Karpas-422 (cell line): ENCODE results near the gene ALDH16A1. TPM values are rescaled to one million over a fixed set of nuclear protein-coding genes. Genes with fewer than 3 reads are reported as not detected.
"Not testable (repeated sequence)": the region's sequence is repeated elsewhere in the genome, so short reads cannot be mapped to it uniquely, and the experiment has no call there.

Source experiments
- DNase-seq: peaks from one replicate; pipeline ENCODE4 v3.0.0-alpha.2; 2015
- H2AFZ ChIP-seq: fragments of 200-600 bp; sonication (generic); 2 replicates; pipeline ENCODE4 v1.6.1; 2014; ENCODE audit warnings: antibody characterized with exemption, low read length, mixed read lengths
- H3K27ac ChIP-seq: fragments of 200-600 bp; sonication (generic); 2 replicates; pipeline ENCODE4 v1.5.1; 2014; ENCODE audit warnings: mild to moderate bottlenecking, low read length, moderate library complexity
- H3K27me3 ChIP-seq: fragments of 200-600 bp; sonication (generic); 2 replicates; pipeline ENCODE4 v1.6.1; 2014; ENCODE audit warnings: low read length, mixed read lengths
- H3K36me3 ChIP-seq: fragments of 200-600 bp; sonication (generic); 2 replicates; pipeline ENCODE4 v1.6.1; 2014; ENCODE audit warnings: low read length, mixed read lengths; ENCODE audit not compliant: insufficient read depth
- H3K4me1 ChIP-seq: fragments of 200-600 bp; sonication (generic); 2 replicates; pipeline ENCODE4 v1.6.1; 2014; ENCODE audit warnings: mild to moderate bottlenecking, low read length, mixed read lengths
- H3K4me2 ChIP-seq: fragments of 200-600 bp; sonication (generic); 2 replicates; pipeline ENCODE4 v1.6.1; 2014; ENCODE audit warnings: low read length, low read depth, mild to moderate bottlenecking; ENCODE audit not compliant: poor library complexity, severe bottlenecking
- H3K4me3 ChIP-seq: fragments of 200-600 bp; sonication (generic); 2 replicates; pipeline ENCODE4 v1.5.1; 2014; ENCODE audit warnings: mild to moderate bottlenecking, antibody characterized with exemption, low read length, mixed read lengths
- H3K79me2 ChIP-seq: fragments of 200-600 bp; sonication (generic); 2 replicates; pipeline ENCODE4 v1.6.1; 2014; ENCODE audit warnings: mild to moderate bottlenecking, low read length, mixed read lengths
- H3K9ac ChIP-seq: fragments of 200-600 bp; sonication (generic); 2 replicates; pipeline ENCODE4 v1.6.0; 2014; ENCODE audit warnings: low read length
- H3K9me2 ChIP-seq: fragments of 200-600 bp; sonication (generic), shearing (Covaris generic); replicated peaks from 2 replicates; pipeline ENCODE4 v1.6.0; 2014; ENCODE audit warnings: mild to moderate bottlenecking, low read length, moderate library complexity; ENCODE audit not compliant: insufficient read depth
- H3K9me3 ChIP-seq: fragments of 300-700, 200-600 bp; sonication (generic); 2 replicates; pipeline ENCODE4 v1.6.1; 2014; ENCODE audit warnings: low read length, mixed read lengths
- H4K20me1 ChIP-seq: fragments of 200-600 bp; sonication (generic); 2 replicates; pipeline ENCODE4 v1.6.1; 2014; ENCODE audit warnings: mild to moderate bottlenecking, antibody characterized with exemption, low read length, low read depth; ENCODE audit not compliant: insufficient read depth
- total RNA-seq: library from RNA; depleted of rRNA; stranded (reverse); fragments of >200 nt; shearing (Covaris generic); gene quantifications from 2 replicates; pipeline ENCODE4 v1.2.3, GENCODE V29; 2014; ENCODE audit warnings: low replicate concordance

ALDH16A1 gene
- total RNA-seq, 1 experiment from 2014 or later: 15.9 TPM

GRCh38 chr19:49458567-49458903 lies 5.5 kb downstream of the ALDH16A1 start:
- H3K9ac ChIP-seq: no peak overlapping the region
- H3K9me3 ChIP-seq: no peaks in the 10 kb centered on the region
- H2AFZ ChIP-seq: no peak overlapping the region
- DNase-seq: no peak
- peaks cover 27% of the 10 kb centered on the region for H3K79me2 ChIP-seq
- no peak overlapping the region for H3K27ac ChIP-seq
- H3K9me2 ChIP-seq: no peaks in the 10 kb centered on the region
- no peaks in the 10 kb centered on the region for H4K20me1 ChIP-seq
- peaks cover 12% of the 10 kb centered on the region for H3K4me1 ChIP-seq
- H3K4me2 ChIP-seq: no peak overlapping the region
- no peaks in the 10 kb centered on the region for H3K27me3 ChIP-seq
- no peak overlapping the region for H3K4me3 ChIP-seq
- peaks cover 17% of the 10 kb centered on the region for H3K36me3 ChIP-seq

GRCh38 chr19:49459388-49459787 lies 6.4 kb downstream of the ALDH16A1 start:
- H3K4me3 ChIP-seq: no peak overlapping the region
- no peaks in the 10 kb centered on the region for H4K20me1 ChIP-seq
- H3K9me3 ChIP-seq: no peaks in the 10 kb centered on the region
- H3K9me2 ChIP-seq: no peaks in the 10 kb centered on the region
- no peak for DNase-seq
- no peaks in the 10 kb centered on the region for H3K27me3 ChIP-seq
- H3K27ac ChIP-seq: no peak overlapping the region
- H3K4me1 ChIP-seq: peaks cover 3% of the 10 kb centered on the region
- H3K36me3 ChIP-seq: peaks cover 24% of the 10 kb centered on the region
- H3K9ac ChIP-seq: no peak overlapping the region
- H3K4me2 ChIP-seq: no peak overlapping the region
- H3K79me2 ChIP-seq: peaks cover 18% of the 10 kb centered on the region
- H2AFZ ChIP-seq: no peak overlapping the region

- H3K27me3 ChIP-seq, H3K9me3 ChIP-seq, H3K79me2 ChIP-seq, H4K20me1 ChIP-seq, H3K9me2 ChIP-seq, H3K4me2 ChIP-seq, DNase-seq, H3K27ac ChIP-seq, H2AFZ ChIP-seq, H3K4me1 ChIP-seq, H3K4me3 ChIP-seq, H3K9ac ChIP-seq: not testable (repeated sequence)
- H3K36me3 ChIP-seq: peaks cover 32% of the 10 kb centered on the region
Observed at GRCh38 chr19:49461130-49461529, 8.1 kb downstream of the ALDH16A1 start.

GRCh38 chr19:49461656-49462055 lies 8.6 kb downstream of the ALDH16A1 start:
- H3K27ac ChIP-seq: no peak overlapping the region
- no peaks in the 10 kb centered on the region for H3K4me1 ChIP-seq
- DNase-seq: no peak
- H3K4me3 ChIP-seq: no peak overlapping the region
- peaks cover 28% of the 10 kb centered on the region for H3K36me3 ChIP-seq
- H2AFZ ChIP-seq: no peak overlapping the region
- no peaks in the 10 kb centered on the region for H4K20me1 ChIP-seq
- no peak overlapping the region for H3K4me2 ChIP-seq
- H3K9me2 ChIP-seq: no peaks in the 10 kb centered on the region
- H3K9ac ChIP-seq: no peak overlapping the region
- no peaks in the 10 kb centered on the region for H3K27me3 ChIP-seq
- H3K9me3 ChIP-seq: no peaks in the 10 kb centered on the region
- no peaks in the 10 kb centered on the region for H3K79me2 ChIP-seq

GRCh38 chr19:49462492-49462891 lies 9.5 kb downstream of the ALDH16A1 start:
- Histone ChIP-seq H3K9me2 (no peaks in the 10 kb centered on the region), H3K9ac (no peak overlapping the region), H3K4me2 (no peak overlapping the region), H2AFZ (no peak overlapping the region), H3K4me1 (no peaks in the 10 kb centered on the region), H3K9me3 (no peaks in the 10 kb centered on the region), H3K4me3 (no peak overlapping the region), H3K27ac (no peak overlapping the region), H4K20me1 (no peaks in the 10 kb centered on the region), H3K27me3 (no peaks in the 10 kb centered on the region), H3K79me2 (no peaks in the 10 kb centered on the region), H3K36me3 (peaks cover 28% of the 10 kb centered on the region)
- no peak for DNase-seq

- Histone ChIP-seq H3K79me2 (no peaks in the 10 kb centered on the region), H3K27me3 (no peaks in the 10 kb centered on the region), H4K20me1 (no peaks in the 10 kb centered on the region), H3K4me3 (no peak overlapping the region), H3K9ac (no peak overlapping the region), H3K9me3 (no peaks in the 10 kb centered on the region), H3K4me2 (no peak overlapping the region), H2AFZ (no peak overlapping the region), H3K9me2 (no peaks in the 10 kb centered on the region), H3K4me1 (peaks cover 12% of the 10 kb centered on the region), H3K27ac (no peak overlapping the region), H3K36me3 (peaks cover 28% of the 10 kb centered on the region)
- no peak for DNase-seq
Observed at GRCh38 chr19:49463960-49464740, 11.1 kb downstream of the ALDH16A1 start.

- Histone ChIP-seq H3K4me2 (no peak overlapping the region), H3K27me3 (no peaks in the 10 kb centered on the region), H4K20me1 (no peaks in the 10 kb centered on the region), H3K27ac (no peak overlapping the region), H3K79me2 (no peaks in the 10 kb centered on the region), H3K9me2 (no peaks in the 10 kb centered on the region), H3K4me1 (peaks cover 21% of the 10 kb centered on the region), H3K9me3 (no peaks in the 10 kb centered on the region), H2AFZ (no peak overlapping the region), H3K36me3 (peaks cover 23% of the 10 kb centered on the region), H3K9ac (no peak overlapping the region), H3K4me3 (no peak overlapping the region)
- DNase-seq: peak; percentile 63
Observed at GRCh38 chr19:49465371-49465770, 12.3 kb downstream of the ALDH16A1 start.

GRCh38 chr19:49468199-49468598 lies 15.2 kb downstream of the ALDH16A1 start:
- H3K4me3 ChIP-seq: no peak overlapping the region

More at GRCh38 chr19:49468199-49468598, 15.2 kb downstream of the ALDH16A1 start:
- H3K27me3 ChIP-seq: no peaks in the 10 kb centered on the region
- peaks cover 21% of the 10 kb centered on the region for H3K4me1 ChIP-seq
- no peak overlapping the region for H3K9ac ChIP-seq
- H2AFZ ChIP-seq: no peak overlapping the region
- no peak for DNase-seq
- H3K9me3 ChIP-seq: no peaks in the 10 kb centered on the region
- H3K9me2 ChIP-seq: no peaks in the 10 kb centered on the region
- peaks cover 19% of the 10 kb centered on the region for H3K36me3 ChIP-seq
- no peaks in the 10 kb centered on the region for H4K20me1 ChIP-seq
- peak overlapping the region; percentile 20 for H3K4me2 ChIP-seq
- no peak overlapping the region; the same call in 1 of the 2 replicates for H3K27ac ChIP-seq
- no peaks in the 10 kb centered on the region for H3K79me2 ChIP-seq
